Mesendoderm (in vitro differentiated cells): ENCODE results near the gene CEP63.
A peak's percentile ranks its signal among the peaks of the same experiment; 100 is the strongest.

Experiments used
- DNase-seq: peaks from one replicate; pipeline ENCODE4 v3.0.0; 2013
- H2AK5ac ChIP-seq: 2 replicates; pipeline ENCODE4 v1.6.1; 2013; ENCODE audit warnings: low read length, inconsistent platforms
- H2BK120ac ChIP-seq: 2 replicates; pipeline ENCODE4 v1.6.1; 2013; ENCODE audit warnings: low read depth, mild to moderate bottlenecking, low read length, moderate library complexity, mixed read lengths
- H2BK15ac ChIP-seq: replicated peaks from 2 replicates; pipeline ENCODE4 v1.6.1; 2013; ENCODE audit warnings: low read depth, mild to moderate bottlenecking, moderate library complexity
- H2BK5ac ChIP-seq: 2 replicates; pipeline ENCODE4 v1.6.1; 2013; ENCODE audit warnings: low read length, inconsistent platforms
- H3K18ac ChIP-seq: 2 replicates; pipeline ENCODE4 v1.6.1; 2013; ENCODE audit warnings: mild to moderate bottlenecking, low read length, mixed read lengths
- H3K23ac ChIP-seq: one replicate; pipeline ENCODE4 v1.6.1; 2013; ENCODE audit warnings: low read length
- H3K27ac ChIP-seq: 2 replicates; pipeline ENCODE4 v1.5.1; 2013; ENCODE audit warnings: low read depth, mild to moderate bottlenecking, inconsistent platforms, low read length, moderate library complexity
- H3K27me3 ChIP-seq: 2 replicates; pipeline ENCODE4 v1.6.1; 2013; ENCODE audit warnings: low read length, control low read depth, mild to moderate bottlenecking, inconsistent platforms; ENCODE audit not compliant: insufficient read depth, poor library complexity
- H3K36me3 ChIP-seq: 2 replicates; pipeline ENCODE4 v1.6.1; 2013; ENCODE audit warnings: low read length, inconsistent platforms; ENCODE audit not compliant: control insufficient read depth, insufficient read depth
- H3K4ac ChIP-seq: one replicate; pipeline ENCODE4 v1.6.1; 2013; ENCODE audit warnings: low read depth, mild to moderate bottlenecking, low read length, moderate library complexity
- H3K4me1 ChIP-seq: 2 replicates; pipeline ENCODE4 v1.6.1; 2013; ENCODE audit warnings: low read depth, low read length, inconsistent platforms; ENCODE audit not compliant: control insufficient read depth
- H3K4me2 ChIP-seq: 2 replicates; pipeline ENCODE4 v1.6.1; 2013; ENCODE audit warnings: low read length
- H3K4me3 ChIP-seq: 2 replicates; pipeline ENCODE4 v1.5.1; 2013; ENCODE audit warnings: mild to moderate bottlenecking, low read length
- H3K56ac ChIP-seq: one replicate; pipeline ENCODE4 v1.6.1; 2013; ENCODE audit warnings: low read length
- H3K79me1 ChIP-seq: 2 replicates; pipeline ENCODE4 v1.6.1; 2013; ENCODE audit warnings: low read length, inconsistent platforms
- H3K79me2 ChIP-seq: 2 replicates; pipeline ENCODE4 v1.6.1; 2013; ENCODE audit warnings: mild to moderate bottlenecking, low read length; ENCODE audit not compliant: control insufficient read depth, insufficient read depth
- H3K9ac ChIP-seq: 2 replicates; pipeline ENCODE4 v1.6.1; 2013; ENCODE audit warnings: low read length, inconsistent platforms
- H4K5ac ChIP-seq: one replicate; pipeline ENCODE4 v1.6.1; 2013; ENCODE audit warnings: low read length
- H4K8ac ChIP-seq: one replicate; pipeline ENCODE4 v1.6.1; 2013; ENCODE audit warnings: low read depth, mild to moderate bottlenecking, control low read depth, low read length, moderate library complexity
- WGBS: extraction: QIAGEN DNeasy Blood & Tissue Kit; methylation state at CpG from one replicate; pipeline ENCODE4 v1.1.7; 2013; ENCODE audit warnings: low lambda C conversion rate, missing lambda C conversion rate; ENCODE audit not compliant: insufficient coverage; ENCODE audit errors: extremely low coverage; 5-methylcytosine and 5-hydroxymethylcytosine counted together

The CEP63 gene

DNA sequence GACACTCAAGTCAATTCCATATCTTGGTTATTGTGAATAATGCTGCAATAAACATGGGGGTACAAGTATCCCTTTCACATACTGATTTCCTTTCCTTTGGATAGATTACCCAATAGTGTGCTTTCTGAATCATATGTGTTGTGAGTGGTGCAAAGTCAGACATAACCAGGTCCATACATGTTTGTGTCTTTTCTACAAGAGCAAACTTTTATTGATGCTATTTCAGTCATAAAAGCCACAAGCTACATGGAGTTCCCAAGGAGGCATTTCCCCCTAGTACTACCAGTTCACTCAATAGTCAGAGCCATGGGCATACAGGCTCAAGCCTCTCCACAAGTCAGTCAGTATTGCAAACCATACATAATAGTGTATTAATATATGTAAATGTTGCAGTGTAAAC is 10.1 kb downstream of the CEP63 start:
- H3K27ac ChIP-seq = no peak overlapping the region
- no peak overlapping the region for H3K4me2 ChIP-seq
- H3K56ac ChIP-seq = no peak overlapping the region
- H3K4ac ChIP-seq = no peak overlapping the region
- no peaks in the 10 kb centered on the region for H3K79me2 ChIP-seq
- H4K5ac ChIP-seq = no peak overlapping the region
- no peaks in the 10 kb centered on the region for H3K36me3 ChIP-seq
- no peak overlapping the region for H2BK15ac ChIP-seq
- H2BK120ac ChIP-seq = no peak overlapping the region
- no peak for DNase-seq
- no peak overlapping the region for H3K9ac ChIP-seq
- no peak overlapping the region for H3K23ac ChIP-seq
- no peak overlapping the region for H4K8ac ChIP-seq
- H2AK5ac ChIP-seq = no peak overlapping the region
- H3K27me3 ChIP-seq = no peaks in the 10 kb centered on the region
- no peak overlapping the region for H3K4me3 ChIP-seq
- H3K79me1 ChIP-seq = peaks cover 5% of the 10 kb centered on the region
- H3K4me1 ChIP-seq = no peaks in the 10 kb centered on the region
- H3K18ac ChIP-seq = no peak overlapping the region
- H2BK5ac ChIP-seq = no peak overlapping the region

GRCh38 chr3:134496471-134497071 is 10.7 kb downstream of the CEP63 start:
- Histone ChIP-seq H3K23ac (no peak overlapping the region), H2BK5ac (no peak overlapping the region), H2BK15ac (no peak overlapping the region), H2AK5ac (no peak overlapping the region), H4K8ac (no peak overlapping the region), H3K36me3 (no peaks in the 10 kb centered on the region), H3K4me3 (no peak overlapping the region), H3K56ac (no peak overlapping the region), H3K4ac (no peak overlapping the region), H3K79me2 (no peaks in the 10 kb centered on the region), H4K5ac (no peak overlapping the region), H3K9ac (no peak overlapping the region), H3K27me3 (no peaks in the 10 kb centered on the region), H2BK120ac (no peak overlapping the region), H3K4me1 (no peaks in the 10 kb centered on the region), H3K27ac (no peak overlapping the region), H3K79me1 (peaks cover 4% of the 10 kb centered on the region), H3K4me2 (no peak overlapping the region), H3K18ac (no peak overlapping the region)
- WGBS = no CpG with 5 or more reads among the region's 3 CpGs
- no peak for DNase-seq

DNA sequence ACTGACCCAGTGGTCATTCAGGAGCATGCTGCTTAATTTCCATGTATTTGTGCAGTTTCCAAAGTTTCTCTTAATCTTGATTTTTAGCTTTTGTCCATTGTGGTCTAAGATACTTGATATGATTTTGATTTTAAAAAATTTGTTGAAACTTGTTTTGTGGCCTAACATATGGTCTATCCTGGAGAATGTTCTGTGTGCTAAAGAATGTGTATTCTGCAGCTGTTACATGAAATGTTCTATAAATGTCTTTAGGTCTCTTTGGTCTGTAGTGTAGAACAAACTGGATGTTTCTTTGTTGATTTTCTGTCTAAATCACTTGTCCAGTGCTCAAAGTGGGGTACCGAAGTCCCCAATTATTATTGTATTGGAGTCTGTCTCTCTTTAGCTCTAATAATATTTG is 17.4 kb downstream of the CEP63 start:
- no peak overlapping the region for H3K9ac ChIP-seq
- H4K5ac ChIP-seq = no peak overlapping the region
- WGBS = no CpG with 5 or more reads among the region's 1 CpG
- H3K56ac ChIP-seq = no peak overlapping the region
- H2BK120ac ChIP-seq = no peak overlapping the region
- no peak overlapping the region for H3K27ac ChIP-seq
- H3K4ac ChIP-seq = no peak overlapping the region
- H3K23ac ChIP-seq = no peak overlapping the region
- H3K4me2 ChIP-seq = no peak overlapping the region
- no peak overlapping the region for H2BK5ac ChIP-seq
- H4K8ac ChIP-seq = no peak overlapping the region
- no peak overlapping the region for H3K18ac ChIP-seq
- H3K79me1 ChIP-seq = peaks cover 5% of the 10 kb centered on the region
- no peaks in the 10 kb centered on the region for H3K27me3 ChIP-seq
- no peaks in the 10 kb centered on the region for H3K36me3 ChIP-seq
- H3K4me3 ChIP-seq = no peak overlapping the region
- DNase-seq = no peak
- no peak overlapping the region for H2AK5ac ChIP-seq
- H3K4me1 ChIP-seq = no peaks in the 10 kb centered on the region
- no peak overlapping the region for H2BK15ac ChIP-seq
- no peaks in the 10 kb centered on the region for H3K79me2 ChIP-seq

- no peaks in the 10 kb centered on the region for H3K4me1 ChIP-seq
- H3K4me2 ChIP-seq = no peak overlapping the region
- H4K8ac ChIP-seq = no peak overlapping the region
- H2BK120ac ChIP-seq = no peak overlapping the region
- no peak overlapping the region for H2BK15ac ChIP-seq
- no peaks in the 10 kb centered on the region for H3K36me3 ChIP-seq
- H3K56ac ChIP-seq = no peak overlapping the region
- no peak overlapping the region for H3K23ac ChIP-seq
- H3K27ac ChIP-seq = no peak overlapping the region
- H3K4me3 ChIP-seq = no peak overlapping the region
- no peak overlapping the region for H3K18ac ChIP-seq
- DNase-seq = no peak
- H3K9ac ChIP-seq = no peak overlapping the region
- no peak overlapping the region for H3K4ac ChIP-seq
- H4K5ac ChIP-seq = no peak overlapping the region
- no CpG with 5 or more reads among the region's 3 CpGs for WGBS
- H2BK5ac ChIP-seq = no peak overlapping the region
- H3K27me3 ChIP-seq = no peaks in the 10 kb centered on the region
- no peak overlapping the region for H2AK5ac ChIP-seq
- peaks cover 5% of the 10 kb centered on the region for H3K79me1 ChIP-seq
- no peaks in the 10 kb centered on the region for H3K79me2 ChIP-seq
Observed at GRCh38 chr3:134504132-134504531, 18.3 kb downstream of the CEP63 start.

DNA sequence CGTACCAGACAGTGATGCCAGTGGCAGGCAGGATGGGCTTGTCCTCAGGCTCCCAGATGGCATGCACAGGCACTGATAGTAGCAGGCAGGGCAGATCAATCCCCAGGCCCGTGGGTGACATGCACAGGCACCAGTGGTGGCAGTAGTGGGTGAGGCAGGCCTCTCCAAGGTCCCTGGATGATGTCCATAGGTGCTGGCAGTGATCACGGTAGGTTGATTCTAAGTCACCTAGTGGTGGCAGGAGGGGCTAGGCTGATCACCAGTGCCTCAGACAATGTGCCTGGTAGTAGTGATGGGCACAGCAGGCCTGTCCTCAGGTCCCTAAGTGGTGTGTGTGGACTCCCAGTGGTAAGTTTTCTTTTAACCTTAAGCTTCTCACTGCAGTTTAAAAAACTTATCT is 19.6 kb downstream of the CEP63 start:
- Histone ChIP-seq H3K36me3 (no peaks in the 10 kb centered on the region), H3K4ac (no peak overlapping the region), H3K23ac (no peak overlapping the region), H3K4me3 (no peak overlapping the region), H2BK5ac (no peak overlapping the region), H3K27ac (no peak overlapping the region), H3K27me3 (no peaks in the 10 kb centered on the region), H3K56ac (no peak overlapping the region), H3K4me2 (no peak overlapping the region), H3K79me1 (peaks cover 5% of the 10 kb centered on the region), H3K9ac (no peak overlapping the region), H2BK15ac (no peak overlapping the region), H3K79me2 (no peaks in the 10 kb centered on the region), H4K8ac (no peak overlapping the region), H3K18ac (no peak overlapping the region), H2BK120ac (no peak overlapping the region), H2AK5ac (no peak overlapping the region), H4K5ac (no peak overlapping the region), H3K4me1 (no peaks in the 10 kb centered on the region)
- no CpG with 5 or more reads among the region's 3 CpGs for WGBS
- no peak for DNase-seq

GRCh38 chr3:134511500-134511899 is 25.6 kb downstream of the CEP63 start:
- Histone ChIP-seq H3K9ac (no peak overlapping the region), H4K8ac (no peak overlapping the region), H2BK5ac (no peak overlapping the region), H3K4me1 (no peaks in the 10 kb centered on the region), H2BK120ac (no peak overlapping the region), H3K4ac (no peak overlapping the region), H3K4me2 (no peak overlapping the region), H3K4me3 (no peak overlapping the region), H3K23ac (no peak overlapping the region), H3K79me2 (no peaks in the 10 kb centered on the region), H3K56ac (no peak overlapping the region), H3K27me3 (no peaks in the 10 kb centered on the region), H3K18ac (no peak overlapping the region), H3K27ac (no peak overlapping the region), H3K79me1 (no peaks in the 10 kb centered on the region), H4K5ac (no peak overlapping the region), H2BK15ac (no peak overlapping the region), H2AK5ac (no peak overlapping the region), H3K36me3 (no peaks in the 10 kb centered on the region)
- no CpG with 5 or more reads among the region's 2 CpGs for WGBS
- peak; percentile 10 for DNase-seq
